ENCODE measurements around the gene DNM3.
A peak's percentile ranks its signal among the peaks of the same experiment; 100 is the strongest.

Gene DNM3

DNA sequence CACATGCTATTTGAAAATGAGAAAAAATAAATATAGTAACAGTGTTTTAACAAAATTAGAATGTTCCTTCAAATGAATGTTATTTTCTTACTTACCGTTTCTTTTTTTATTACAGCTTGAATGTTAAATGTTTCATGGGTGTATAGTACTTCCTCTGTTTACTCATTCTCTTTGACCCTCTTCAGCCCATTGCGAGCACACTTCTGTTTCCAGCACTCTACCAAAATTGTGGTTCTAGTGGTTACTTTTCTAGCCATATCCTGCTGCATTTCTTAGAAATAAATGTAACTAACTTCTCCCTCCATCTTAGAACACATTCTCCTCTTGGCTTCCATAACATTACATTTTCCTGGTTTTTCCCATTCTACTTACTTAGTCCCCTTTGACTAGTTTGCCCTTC lies 389.2 kb downstream of the DNM3 start:
- DNase-seq (ENCODE audit: low read depth, low spot score): no peak

DNA sequence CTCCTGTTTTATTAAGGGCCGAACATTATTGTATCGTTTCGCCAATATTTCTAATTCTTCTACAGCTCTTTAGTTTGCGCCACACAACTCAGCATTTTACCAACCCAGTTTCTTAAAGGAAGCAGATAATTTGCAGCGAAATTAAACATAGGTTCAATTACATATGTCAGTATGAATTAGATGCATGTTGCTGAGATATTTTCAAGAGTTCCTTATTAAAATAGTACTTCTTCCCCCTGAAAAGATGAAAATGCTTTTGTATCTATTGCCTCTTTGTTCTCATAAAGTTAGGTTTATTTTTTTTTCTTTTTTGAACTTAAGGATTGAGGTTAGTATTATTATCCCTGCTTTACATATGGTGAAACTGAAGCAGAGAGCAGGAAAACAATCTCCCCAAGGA lies 395.7 kb downstream of the DNM3 start:
- DNase-seq (ENCODE audit: low read depth, low spot score): no peak

DNA sequence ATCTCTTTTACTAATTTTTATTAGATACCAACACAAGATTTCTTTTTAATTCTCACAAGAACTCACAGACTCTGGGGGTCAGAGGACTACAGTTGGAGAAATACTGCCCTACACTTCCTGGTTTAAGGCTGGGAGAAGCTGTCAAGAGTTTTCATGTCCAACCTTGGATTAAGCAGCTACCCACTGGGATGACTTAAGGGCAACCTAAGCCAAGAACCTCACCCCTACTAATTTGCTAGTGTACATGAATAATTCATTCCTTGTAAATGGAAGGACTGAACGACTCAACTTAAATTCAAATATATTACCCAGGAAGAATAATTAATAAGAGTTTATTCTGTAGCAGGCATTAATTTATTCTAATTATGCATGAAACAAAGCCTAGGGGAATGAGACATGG lies 396.9 kb downstream of the DNM3 start:
- DNase-seq (ENCODE audit: low read depth, low spot score): no peak

DNA sequence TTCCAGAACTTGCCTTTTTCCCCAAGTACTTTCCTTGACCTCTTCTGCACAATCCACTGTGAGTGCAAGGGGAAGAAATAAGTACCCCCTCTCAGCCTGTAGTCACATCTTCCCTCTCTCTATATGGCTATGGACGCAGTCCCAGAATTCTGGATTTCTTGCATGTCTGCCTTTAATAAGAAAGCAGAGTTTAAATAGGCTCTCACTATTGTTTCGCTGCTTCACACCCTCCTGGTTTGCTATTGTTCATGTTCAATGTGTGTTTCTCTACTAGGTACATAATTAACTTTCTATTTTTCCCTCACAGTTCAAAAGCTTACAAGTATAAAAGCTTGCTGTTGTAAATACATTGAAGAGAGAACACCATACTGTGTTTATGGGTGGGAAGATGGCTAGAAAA lies 397.7 kb downstream of the DNM3 start:
- no peak for DNase-seq (ENCODE audit: low read depth, low spot score)

DNA sequence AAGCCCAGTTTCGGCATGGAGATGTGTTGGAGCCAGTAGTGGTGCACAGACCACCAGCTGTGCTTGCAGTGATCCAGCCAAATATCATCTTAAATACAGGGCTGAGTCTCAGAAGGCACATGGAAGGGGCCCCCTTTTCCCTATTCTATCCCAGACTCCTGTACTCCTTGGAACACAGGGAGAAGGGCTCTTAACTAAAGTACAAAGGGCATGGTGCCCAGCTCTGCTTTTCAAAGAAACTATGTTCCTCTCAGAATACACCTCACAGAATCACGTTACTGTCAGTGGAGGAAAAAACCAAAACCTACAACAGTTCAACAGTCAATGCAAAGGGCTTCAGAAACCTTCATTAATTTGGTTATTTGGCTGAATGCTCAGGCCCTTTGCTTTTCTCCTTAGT lies 398.6 kb downstream of the DNM3 start:
- DNase-seq (ENCODE audit: low read depth, low spot score): no peak

DNA sequence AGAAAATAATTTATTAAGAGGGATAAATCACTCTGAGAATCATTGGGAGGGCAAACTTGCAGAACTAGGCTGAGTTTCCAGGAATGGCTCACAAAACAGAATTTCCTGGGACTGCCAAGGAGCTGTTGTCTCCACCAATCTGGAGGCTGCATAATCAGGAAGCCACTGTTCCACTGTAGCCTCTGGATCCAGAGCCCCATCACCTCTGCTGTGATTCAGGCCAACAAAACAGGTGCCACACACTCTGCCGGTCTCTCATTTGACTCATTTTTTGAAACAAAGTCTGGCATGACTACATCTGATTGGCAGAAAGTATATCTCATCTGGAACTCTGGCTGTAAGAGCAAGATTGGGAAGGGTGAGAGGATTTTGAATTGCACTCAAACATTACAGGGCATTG lies 400.2 kb downstream of the DNM3 start:
- no peak for DNase-seq (ENCODE audit: low read depth, low spot score)

DNA sequence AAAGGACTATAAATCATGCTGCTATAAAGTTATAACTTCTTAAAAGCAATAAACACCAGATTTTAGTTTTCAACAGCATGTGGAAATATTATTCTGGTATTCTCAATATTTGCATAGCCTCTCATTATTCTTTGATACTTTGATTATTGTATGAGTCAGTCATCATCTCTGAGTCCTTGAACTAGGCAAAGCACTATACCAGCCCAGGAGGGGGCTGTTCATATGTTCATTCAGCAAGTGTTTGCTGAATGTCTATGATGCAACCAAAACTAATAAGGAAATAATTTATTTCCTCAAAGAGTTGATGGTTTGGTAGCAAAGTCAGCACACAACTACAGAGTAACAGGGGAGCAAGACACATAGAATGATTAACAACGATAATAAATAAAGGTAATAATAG lies 403.6 kb downstream of the DNM3 start:
- DNase-seq (ENCODE audit: low read depth, low spot score): no peak

DNA sequence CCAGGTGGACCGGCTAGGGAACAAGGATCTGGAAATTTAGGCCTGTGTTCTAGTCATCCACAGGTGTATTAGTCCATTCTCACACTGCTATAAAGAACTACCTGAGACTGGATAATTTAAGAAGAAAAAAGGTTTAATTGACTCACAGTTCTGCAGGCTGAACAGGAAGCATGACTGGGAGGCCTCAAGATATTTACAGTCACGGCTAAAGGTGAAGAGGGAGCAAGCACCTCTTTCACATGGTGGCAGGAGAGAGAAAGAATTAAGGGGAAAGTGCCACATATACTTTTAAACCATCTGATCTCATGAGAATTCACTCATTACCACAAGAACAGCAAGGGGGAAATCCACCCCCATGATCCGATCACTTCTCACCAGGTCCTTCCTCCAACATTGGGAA lies 404.5 kb downstream of the DNM3 start:
- DNase-seq (ENCODE audit: low read depth, low spot score): no peak

DNA sequence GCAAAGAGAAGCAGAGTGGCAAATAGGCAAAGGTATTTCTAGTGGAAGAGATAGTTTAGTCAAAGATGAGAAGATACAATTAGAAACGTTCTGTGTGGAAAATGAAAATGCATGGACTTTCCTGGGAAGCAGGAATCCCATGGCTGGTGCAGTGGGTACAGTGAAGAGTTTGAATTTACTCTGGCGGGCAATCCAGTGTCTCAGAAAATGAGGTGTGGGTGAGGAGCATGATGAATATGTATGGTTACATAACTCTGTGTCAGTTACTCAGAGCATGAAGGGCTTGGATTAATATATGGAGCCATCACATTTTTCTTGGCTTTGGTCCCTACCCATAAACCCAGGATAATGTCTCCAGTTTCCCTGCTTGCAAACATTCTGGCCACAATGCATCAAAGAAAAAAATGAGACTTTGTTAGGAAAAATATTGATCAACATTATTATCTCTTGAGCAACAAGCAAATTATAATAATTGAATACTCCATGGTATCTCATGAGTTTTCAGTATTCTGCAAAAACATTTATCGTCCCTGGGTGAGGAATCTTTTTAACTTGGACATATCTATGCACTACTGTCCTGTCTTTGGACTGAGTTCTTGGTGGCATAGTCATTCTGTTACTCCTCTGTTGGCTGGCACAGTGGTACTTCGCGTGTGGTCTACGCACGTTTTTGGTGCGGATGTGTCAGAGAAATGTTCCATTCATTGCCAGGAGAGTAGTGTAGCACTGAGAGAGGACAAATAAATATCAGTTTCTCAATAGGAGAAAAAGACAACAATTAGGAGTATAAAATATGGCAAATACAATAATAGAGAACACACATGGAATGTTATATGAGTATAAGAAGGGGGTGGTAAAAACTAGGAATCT lies 405.5 kb downstream of the DNM3 start:
- no peak for DNase-seq (ENCODE audit: low read depth, low spot score)

DNA sequence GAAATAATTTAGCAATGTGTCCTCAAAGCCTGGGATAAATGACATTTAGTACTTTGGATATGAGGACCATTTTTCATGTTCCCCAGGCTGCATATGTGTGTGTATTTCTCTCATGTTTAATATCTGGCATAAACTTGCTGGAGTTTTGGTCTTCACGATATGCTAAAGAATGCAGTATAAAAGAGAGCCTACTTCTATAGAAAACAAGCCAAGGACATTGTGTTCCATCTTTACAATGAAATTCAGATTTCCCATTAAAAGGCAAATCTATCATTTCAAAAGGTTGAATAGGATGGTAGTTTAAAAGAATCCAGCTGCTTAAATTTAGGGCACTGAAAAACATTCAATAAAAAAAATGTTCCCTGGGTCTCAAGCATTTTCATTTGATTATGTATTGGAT lies 410.2 kb downstream of the DNM3 start:
- no peak for DNase-seq (ENCODE audit: low read depth, low spot score)

DNA sequence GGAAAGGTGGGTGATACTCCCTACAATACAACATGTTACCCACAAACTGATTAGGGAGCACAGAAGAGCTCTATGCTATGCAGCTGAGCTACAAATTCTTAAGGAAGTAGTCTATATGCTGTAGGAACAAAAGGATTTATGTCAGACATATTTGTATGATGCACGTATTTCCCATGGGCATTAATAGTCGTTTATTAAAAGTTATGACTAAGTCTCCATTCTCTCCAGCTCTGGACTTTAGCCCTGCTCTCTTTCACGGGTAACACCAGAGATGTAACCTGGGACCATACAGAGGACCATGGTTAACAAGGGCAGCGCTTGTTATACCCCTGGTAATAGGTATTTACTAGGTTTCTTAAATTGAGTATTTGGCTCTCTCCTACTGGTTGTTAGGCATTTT lies 411.0 kb downstream of the DNM3 start:
- DNase-seq (ENCODE audit: low read depth, low spot score): no peak

DNA sequence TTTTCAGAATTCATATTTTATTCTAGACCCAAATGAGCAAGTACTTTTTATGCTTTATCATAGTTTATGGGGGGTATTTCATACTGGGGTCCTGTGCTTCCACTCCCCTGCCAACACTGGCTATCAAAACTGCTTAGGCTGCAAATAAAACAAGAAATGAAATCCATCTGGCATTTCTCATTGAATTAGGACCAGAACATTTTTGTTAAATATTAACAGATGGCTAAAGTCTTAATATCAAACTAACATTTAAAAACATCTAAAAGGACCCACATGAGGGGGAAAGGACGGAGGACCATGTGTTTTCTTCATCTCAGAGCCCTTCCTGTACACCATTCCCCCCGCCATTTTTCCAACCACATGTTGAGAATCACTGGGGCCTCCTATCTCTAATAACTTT lies 411.7 kb downstream of the DNM3 start:
- DNase-seq (ENCODE audit: low read depth, low spot score): no peak

DNA sequence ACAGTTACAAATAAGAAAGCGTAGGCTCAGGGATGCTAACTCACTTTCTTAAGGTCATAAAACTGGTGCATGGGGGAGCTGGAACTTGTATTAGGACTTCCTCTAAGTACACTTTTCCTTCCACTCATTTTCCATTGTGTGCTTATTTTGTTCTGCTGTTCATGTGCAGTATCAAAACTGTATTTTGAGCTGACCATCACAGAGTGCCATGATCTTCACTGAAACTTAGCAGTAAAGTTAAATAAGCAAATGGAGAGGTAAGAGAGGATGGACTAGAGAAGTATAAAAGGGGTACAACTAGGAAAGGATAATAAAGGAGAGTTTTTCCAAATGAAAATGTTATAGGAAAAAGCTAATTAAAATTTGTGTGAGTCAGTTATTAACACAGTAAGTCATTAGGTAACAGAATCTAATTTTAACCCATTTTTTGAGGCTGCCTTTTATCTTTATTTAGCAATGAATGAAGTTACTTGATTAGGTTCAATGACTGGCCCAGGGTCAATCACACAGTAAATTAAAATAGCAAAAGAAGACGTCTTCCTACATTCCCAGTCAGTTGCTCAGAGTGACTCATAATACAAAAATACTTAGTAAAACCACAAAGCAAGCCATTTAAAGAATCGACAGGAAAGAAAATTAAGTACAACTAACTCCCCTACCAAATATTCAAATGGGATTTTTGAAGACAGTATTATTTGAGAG lies 413.4 kb downstream of the DNM3 start:
- DNase-seq (ENCODE audit: low read depth, low spot score): peak; percentile 46

DNA sequence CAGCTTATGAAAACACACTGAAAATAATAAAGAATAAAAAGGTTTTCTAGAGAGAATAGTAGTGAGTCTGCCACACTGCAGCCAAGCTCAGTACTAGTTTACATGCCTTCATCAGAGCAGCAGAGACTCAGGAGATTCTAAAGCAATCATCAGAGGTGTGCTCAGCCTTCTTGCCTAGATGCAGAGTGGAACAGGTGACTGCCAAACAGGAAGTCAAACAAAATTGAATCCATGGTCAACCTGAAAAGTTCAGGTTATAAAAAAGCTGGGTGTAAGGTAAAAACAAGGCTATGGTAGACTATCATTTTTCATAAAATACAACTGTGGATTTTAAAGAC lies 413.9 kb downstream of the DNM3 start:
- DNase-seq (ENCODE audit: low read depth, low spot score): no peak

DNA sequence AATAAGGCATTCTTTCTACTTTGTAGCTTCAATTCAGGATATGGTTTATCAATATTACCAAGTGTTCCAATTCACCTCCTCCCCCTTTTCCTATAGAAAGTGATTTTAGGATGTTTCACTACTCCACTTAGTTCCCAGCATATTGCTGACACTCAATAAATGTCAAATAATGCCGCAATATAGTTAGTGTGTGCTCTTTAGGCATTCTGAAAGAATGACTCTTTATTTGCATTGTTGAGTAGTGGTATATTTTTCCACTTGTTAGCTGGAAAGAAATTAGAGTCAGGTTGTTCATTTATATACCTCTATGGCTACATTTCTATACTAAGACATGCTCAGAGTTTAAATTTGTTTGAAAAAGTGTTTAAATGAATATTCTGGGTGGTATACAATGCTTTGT lies 424.6 kb downstream of the DNM3 start:
- DNase-seq (ENCODE audit: low read depth, low spot score): no peak

DNA sequence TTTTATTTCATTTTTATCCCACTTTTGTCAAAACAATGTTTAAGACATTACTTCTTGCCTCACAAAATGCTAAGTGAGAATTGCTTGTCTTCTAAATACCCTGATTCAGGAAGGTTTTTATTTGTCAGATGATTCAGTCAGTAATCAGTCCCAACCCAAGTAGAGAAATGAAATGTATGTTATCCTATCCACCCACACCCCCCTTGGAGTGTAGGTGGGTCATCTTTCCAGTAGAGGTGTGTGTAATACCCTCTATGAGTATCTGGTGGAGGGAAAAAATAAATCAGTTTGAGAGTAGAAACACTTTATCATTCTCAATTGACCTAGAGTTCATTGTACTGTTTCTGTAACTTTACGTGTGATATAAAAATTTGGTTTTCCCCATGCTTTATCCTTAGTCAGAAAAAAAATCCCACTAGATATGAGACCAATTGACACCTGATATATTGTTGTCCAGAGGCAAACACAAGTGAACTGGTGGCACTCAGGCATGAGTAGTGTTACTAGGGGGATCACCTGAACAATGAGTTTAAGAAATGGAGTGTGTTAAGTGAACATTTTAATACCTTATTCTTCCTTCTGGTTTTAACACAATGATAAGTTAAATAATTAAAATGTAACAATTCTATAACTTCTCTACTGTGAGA lies 425.4 kb downstream of the DNM3 start:
- DNase-seq (ENCODE audit: low read depth, low spot score): no peak

DNA sequence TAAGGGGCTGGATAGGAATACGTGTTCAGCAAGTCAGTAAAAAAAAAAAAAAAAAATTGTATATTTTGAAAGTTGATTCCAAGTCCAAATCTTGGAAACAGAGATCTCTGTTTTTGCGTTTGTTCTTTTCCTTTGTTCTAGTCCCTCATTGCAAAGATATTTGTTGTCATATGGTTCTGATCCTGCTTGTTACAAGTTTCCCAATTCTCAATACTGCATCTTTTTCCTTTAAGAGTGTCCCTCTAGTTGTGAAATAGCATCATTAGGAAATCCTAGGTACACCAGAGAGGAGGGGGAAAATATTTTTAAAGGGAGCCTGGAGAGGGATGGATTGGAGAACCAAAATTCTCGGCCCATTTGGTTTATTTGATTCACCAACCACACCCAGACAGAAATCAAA lies 426.9 kb downstream of the DNM3 start:
- DNase-seq (ENCODE audit: low read depth, low spot score): no peak

DNA sequence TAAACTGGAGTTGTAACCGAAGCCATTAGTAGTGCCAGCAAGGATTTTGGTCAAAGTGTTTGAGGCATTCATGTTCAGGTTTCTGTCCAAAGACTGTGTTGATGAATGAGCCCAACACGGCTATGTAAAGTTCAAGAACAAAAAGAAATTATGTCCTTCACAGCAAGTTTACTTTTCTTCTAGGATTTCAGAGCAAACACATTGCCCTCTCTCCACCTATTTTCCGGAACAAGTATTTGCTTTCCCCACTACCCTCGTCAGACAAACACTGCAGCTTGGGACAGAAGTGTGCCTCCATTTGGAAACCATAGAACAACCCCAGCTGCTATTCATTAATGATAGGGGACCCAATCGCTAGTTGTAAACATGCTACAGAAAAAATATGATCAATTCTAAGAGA lies 427.8 kb downstream of the DNM3 start:
- no peak for DNase-seq (ENCODE audit: low read depth, low spot score)

DNA sequence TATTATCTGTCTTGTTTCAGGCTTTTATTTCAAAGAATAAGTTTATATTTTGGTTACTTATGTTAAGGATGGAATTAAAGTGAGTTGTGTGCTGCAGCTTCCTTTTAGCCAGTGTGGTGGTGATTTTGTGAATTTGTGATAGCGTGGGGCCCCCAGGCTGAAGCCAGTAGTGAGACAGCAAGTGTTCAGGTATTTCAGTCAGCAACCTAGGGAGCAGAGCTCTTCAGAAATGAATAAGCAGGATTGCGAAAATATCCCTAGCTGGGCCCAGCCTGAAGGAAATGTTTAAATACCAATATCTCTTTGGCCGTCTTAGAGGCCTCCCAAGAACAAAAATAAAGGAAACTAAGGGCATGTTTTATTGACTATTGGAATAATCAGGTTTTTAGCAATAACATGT lies 428.3 kb downstream of the DNM3 start:
- DNase-seq (ENCODE audit: low read depth, low spot score): no peak

DNA sequence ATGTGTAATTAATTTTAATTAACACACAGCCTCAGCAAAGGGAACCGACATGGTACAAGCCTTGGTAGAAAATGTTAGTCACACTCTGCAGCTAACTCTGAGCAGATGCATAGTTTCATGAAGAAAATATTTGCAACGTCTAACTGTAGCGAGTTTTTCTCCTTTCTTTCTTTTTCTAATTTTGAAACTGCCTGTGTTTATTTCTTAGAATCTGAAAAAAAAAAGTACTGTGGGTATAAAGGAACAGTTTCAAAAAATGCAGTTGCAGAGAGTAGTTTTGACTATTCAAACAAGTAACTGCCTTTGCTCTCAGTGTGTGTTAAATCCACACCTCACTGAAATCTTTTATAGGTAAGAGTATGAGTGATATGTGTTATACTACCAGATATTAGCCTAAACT lies 429.3 kb downstream of the DNM3 start:
- no peak for DNase-seq (ENCODE audit: low read depth, low spot score)

DNA sequence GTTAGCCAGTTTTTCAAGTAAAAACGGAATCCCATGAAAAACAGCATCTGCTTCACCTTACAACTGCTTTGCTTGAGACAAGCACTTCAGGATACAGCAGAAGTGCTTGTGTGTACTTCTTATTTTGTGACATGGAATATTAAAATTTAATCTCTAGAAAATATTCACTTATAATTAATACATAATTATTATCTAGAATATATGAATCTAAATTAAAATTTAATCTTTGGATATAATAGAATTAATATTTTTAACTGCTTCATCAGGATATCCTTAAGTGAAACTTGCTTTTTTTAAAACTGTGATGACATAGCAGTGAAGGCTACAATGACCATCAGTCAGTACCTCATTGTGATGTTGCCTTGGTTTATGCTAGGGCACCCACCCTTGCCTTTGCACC lies 430.8 kb downstream of the DNM3 start:
- DNase-seq (ENCODE audit: low read depth, low spot score): no peak

DNA sequence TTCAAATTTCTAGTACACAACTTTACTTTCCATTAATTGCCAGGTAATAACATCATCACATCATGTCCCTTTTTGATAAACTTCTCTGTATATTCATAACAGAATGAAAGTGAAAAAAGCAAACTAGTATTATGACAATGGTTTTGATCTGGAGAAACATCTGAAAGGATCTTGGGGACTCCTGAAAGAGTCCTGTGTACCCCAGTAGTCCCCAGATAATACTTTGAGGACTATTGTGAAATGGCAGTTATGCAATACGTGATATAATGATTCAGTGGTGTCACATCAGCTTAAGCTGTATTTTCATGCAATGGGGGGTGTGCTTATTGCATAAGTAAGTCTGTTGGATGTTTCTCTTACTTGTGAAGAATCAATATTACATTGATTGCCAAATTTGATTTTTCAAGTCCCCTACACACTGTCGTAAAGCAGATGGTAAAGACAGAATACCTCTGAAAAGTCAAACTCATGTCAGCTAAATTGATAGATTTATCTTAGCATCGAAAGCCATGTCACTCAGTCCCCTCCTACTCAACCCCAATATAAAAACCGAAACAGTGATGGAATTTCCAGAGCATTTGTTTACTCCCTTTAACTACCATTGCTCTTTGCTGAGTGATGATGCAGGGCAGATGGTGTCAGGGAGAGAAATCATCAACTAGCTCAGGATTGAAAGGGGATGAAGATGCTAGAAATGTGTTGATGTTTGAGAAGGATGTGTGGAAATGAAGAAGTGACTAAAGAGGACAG lies 432.5 kb downstream of the DNM3 start:
- DNase-seq (ENCODE audit: low read depth, low spot score): no peak

Measured in smooth muscle cell of the brain vasculature (primary cell).